ENCODE results near the gene TC2N. TPM values are rescaled to one million over a fixed set of nuclear protein-coding genes. Genes with fewer than 3 reads are reported as not detected.

Gene TC2N
- total RNA-seq, 4 donors from 2014 or later = 28.0 to 61.7 (median 33.4) TPM

DNA sequence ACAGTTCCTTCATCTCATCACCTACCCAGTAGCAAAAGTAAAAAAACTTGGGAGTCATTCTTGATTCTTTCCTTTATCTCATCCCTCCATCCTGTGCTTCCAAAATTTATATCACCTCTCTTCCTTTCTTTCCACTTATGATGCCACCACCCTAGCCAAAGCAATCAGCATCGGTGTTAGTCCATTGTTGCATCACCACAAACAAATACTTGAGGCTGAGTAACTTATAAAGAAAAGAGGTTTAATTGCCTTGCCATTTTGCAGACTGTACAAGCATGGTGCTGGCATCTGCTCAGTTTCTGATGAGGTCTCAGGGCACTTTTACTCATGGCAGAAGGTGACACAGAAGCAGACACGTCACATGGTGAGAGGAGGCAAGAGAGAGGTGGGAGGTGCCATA lies 115.6 kb downstream of the TC2N start:
- H3K4me1 ChIP-seq = peaks cover 6% of the 10 kb centered on the region
- WGBS = 73% methylated on average over 2 of the region's 2 CpGs
- no peaks in the 10 kb centered on the region for H3K27me3 ChIP-seq
- no peaks in the 10 kb centered on the region for H3K36me3 ChIP-seq
- no peak for DNase-seq (ENCODE audit: low spot score in 2 of 2)
- no peak for TF ChIP-seq POLR2A (IDR thresholded peaks at IDR 0.05)
- TF ChIP-seq EP300 (IDR thresholded peaks at IDR 0.05) = no peak
- TF ChIP-seq CTCF (IDR thresholded peaks at IDR 0.05) = no peak
- TF ChIP-seq POLR2AphosphoS5 (IDR thresholded peaks at IDR 0.05) = no peak
- no peak overlapping the region for H3K4me3 ChIP-seq
- no peaks in the 10 kb centered on the region for H3K9me3 ChIP-seq
- no peak overlapping the region for H3K27ac ChIP-seq

DNA sequence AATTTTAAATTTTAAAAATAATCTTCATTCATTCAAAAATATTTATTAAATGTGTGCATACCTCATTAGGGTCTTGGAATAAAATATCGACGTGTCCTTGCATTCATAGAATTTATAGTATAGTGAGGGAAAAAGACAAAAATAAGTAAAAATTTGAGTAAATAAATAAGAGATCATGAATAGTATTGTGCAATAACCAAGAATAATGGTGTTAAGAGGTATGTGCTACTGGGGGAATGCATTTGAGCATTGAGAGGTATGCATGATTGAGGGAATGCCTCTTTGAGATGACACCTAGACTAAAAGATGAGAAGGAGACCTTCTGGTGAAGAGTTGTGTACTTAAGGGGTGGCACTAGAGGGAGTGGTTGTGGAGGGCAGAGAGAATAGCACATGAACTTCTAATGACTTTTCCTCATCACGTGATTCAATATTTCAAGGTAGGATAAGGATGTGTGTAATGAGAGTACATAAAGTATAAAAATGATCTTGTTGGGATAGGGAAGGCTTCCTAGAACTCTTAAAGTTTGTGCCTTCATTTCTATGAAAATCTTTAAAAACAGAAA lies 116.6 kb downstream of the TC2N start:
- Histone ChIP-seq H3K27ac (no peak overlapping the region), H3K4me3 (no peak overlapping the region), H3K36me3 (no peaks in the 10 kb centered on the region), H3K4me1 (peaks cover 6% of the 10 kb centered on the region), H3K9me3 (no peaks in the 10 kb centered on the region), H3K27me3 (no peaks in the 10 kb centered on the region)
- 92% methylated on average over 3 of the region's 3 CpGs for WGBS
- no peak for DNase-seq (ENCODE audit: low spot score in 2 of 2)
- TF ChIP-seq POLR2AphosphoS5 (IDR thresholded peaks at IDR 0.05) = no peak
- TF ChIP-seq POLR2A (IDR thresholded peaks at IDR 0.05) = no peak
- TF ChIP-seq EP300 (IDR thresholded peaks at IDR 0.05) = no peak
- TF ChIP-seq CTCF (IDR thresholded peaks at IDR 0.05) = no peak

GRCh38 chr14:91749868-91750267 lies 117.5 kb downstream of the TC2N start:
- H3K27me3 ChIP-seq = no peaks in the 10 kb centered on the region
- no peak overlapping the region for H3K27ac ChIP-seq
- 40% methylated on average over 2 of the region's 2 CpGs for WGBS
- no peaks in the 10 kb centered on the region for H3K4me1 ChIP-seq
- H3K4me3 ChIP-seq = no peak overlapping the region
- no peak for DNase-seq (ENCODE audit: low spot score in 2 of 2)
- TF ChIP-seq EP300 (IDR thresholded peaks at IDR 0.05) = no peak
- no peak for TF ChIP-seq POLR2A (IDR thresholded peaks at IDR 0.05)
- no peak for TF ChIP-seq POLR2AphosphoS5 (IDR thresholded peaks at IDR 0.05)
- TF ChIP-seq CTCF (IDR thresholded peaks at IDR 0.05) = no peak
- no peaks in the 10 kb centered on the region for H3K36me3 ChIP-seq
- no peaks in the 10 kb centered on the region for H3K9me3 ChIP-seq

DNA sequence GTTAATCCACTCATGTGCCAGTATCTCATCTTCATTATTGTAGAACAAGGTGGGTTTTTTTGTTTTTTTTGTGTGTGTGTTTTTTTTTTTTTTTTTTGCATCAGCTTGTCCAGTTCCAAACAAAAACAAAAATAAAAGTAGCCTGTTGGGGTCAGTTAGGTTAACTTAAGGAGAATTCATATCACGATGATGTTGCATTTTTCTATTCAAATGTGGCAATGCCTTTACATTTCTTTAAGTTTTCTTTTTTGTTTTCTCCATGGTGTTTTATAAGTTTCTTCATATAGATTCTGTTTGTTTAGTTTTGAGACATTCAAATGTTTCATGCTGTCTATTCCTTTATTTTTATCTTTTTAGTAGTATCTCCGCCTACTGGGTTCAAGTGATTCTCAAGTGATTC lies 119.3 kb downstream of the TC2N start:
- Histone ChIP-seq H3K27me3 (no peaks in the 10 kb centered on the region), H3K4me1 (no peaks in the 10 kb centered on the region), H3K9me3 (no peaks in the 10 kb centered on the region), H3K27ac (no peak overlapping the region), H3K4me3 (no peak overlapping the region), H3K36me3 (no peaks in the 10 kb centered on the region)
- 81% methylated on average over 2 of the region's 2 CpGs for WGBS
- DNase-seq (ENCODE audit: low spot score in 2 of 2) = no peak
- TF ChIP-seq POLR2AphosphoS5 (IDR thresholded peaks at IDR 0.05) (no peak), CTCF (IDR thresholded peaks at IDR 0.05) (no peak), POLR2A (IDR thresholded peaks at IDR 0.05) (no peak), EP300 (IDR thresholded peaks at IDR 0.05) (no peak)

- H3K4me3 ChIP-seq = no peak overlapping the region
- no peaks in the 10 kb centered on the region for H3K36me3 ChIP-seq
- no peak for DNase-seq (ENCODE audit: low spot score in 2 of 2)
- no peaks in the 10 kb centered on the region for H3K27me3 ChIP-seq
- 100% methylated on average over 1 of the region's 1 CpG for WGBS
- H3K27ac ChIP-seq = no peak overlapping the region
- H3K4me1 ChIP-seq = no peaks in the 10 kb centered on the region
- TF ChIP-seq POLR2A (IDR thresholded peaks at IDR 0.05) = no peak
- TF ChIP-seq CTCF (IDR thresholded peaks at IDR 0.05) = no peak
- no peak for TF ChIP-seq EP300 (IDR thresholded peaks at IDR 0.05)
- no peak for TF ChIP-seq POLR2AphosphoS5 (IDR thresholded peaks at IDR 0.05)
- H3K9me3 ChIP-seq = no peaks in the 10 kb centered on the region
Observed at GRCh38 chr14:91745344-91745743, 122.0 kb downstream of the TC2N start.
